NB4 (cell line): Measurements from ENCODE around the gene SPCS1.

Source experiments
- DNase-seq: peaks from one replicate; pipeline ENCODE4 v3.0.0; 2010; ENCODE audit warnings: low read depth
- H3K4me3 ChIP-seq: one replicate; pipeline ENCODE4 v1.5.1; 2011; ENCODE audit warnings: mild to moderate bottlenecking, low read depth, low read length, moderate library complexity
- MYC ChIP-seq: IDR thresholded peaks from 2 replicates; pipeline ENCODE4 v1.6.1; 2011; ENCODE audit warnings: low read depth, low read length
- POLR2A ChIP-seq: IDR thresholded peaks from 2 replicates; pipeline ENCODE4 v1.6.1; 2011; ENCODE audit warnings: mild to moderate bottlenecking; ENCODE audit not compliant: insufficient read length; ENCODE audit errors: extremely low read depth
- TF ChIP-seq, protein P1 (sequence below): IDR thresholded peaks from 2 replicates; pipeline ENCODE4 v1.6.1; 2011; ENCODE audit warnings: low read depth, low read length
- TF ChIP-seq, protein P2 (sequence below): IDR thresholded peaks from one replicate; pipeline ENCODE4 v1.5.1; 2012; ENCODE audit warnings: low read depth, low read length

SPCS1 gene

DNA sequence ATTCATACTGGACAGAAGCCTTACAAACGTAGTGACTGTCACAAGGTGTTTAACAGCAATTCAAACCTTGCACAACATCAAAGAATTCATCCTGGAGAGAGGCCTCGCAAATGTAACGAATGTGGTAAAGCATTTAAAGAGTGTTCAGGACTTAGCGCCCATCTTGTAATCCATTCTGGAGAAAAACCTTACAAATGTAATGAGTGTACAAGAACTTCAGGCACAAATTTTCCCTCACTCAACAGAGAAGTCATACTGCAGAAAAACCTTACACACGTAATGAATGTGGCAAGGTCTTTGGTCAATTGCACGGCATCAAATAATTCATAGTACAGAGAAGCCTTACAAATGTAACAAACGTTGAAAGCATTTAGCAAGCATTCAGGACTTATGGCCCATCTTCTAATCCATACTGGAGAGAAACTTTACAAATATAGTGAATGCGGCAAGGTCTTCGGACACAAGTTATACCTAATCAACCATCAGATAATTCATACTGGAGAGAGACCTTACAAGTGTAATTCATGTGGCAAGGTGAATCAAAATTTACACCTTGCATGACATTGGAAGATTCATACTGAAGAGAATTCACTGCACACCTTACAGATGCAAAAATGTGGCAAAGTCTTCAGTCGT is 27.5 kb downstream of the SPCS1 start:
- DNase-seq = no peak
- H3K4me3 ChIP-seq = no peak overlapping the region
- no peak for TF ChIP-seq POLR2A
- TF ChIP-seq, protein P1, sequence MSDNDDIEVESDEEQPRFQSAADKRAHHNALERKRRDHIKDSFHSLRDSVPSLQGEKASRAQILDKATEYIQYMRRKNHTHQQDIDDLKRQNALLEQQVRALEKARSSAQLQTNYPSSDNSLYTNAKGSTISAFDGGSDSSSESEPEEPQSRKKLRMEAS = no peak
- TF ChIP-seq MYC = no peak
- TF ChIP-seq, protein P2, sequence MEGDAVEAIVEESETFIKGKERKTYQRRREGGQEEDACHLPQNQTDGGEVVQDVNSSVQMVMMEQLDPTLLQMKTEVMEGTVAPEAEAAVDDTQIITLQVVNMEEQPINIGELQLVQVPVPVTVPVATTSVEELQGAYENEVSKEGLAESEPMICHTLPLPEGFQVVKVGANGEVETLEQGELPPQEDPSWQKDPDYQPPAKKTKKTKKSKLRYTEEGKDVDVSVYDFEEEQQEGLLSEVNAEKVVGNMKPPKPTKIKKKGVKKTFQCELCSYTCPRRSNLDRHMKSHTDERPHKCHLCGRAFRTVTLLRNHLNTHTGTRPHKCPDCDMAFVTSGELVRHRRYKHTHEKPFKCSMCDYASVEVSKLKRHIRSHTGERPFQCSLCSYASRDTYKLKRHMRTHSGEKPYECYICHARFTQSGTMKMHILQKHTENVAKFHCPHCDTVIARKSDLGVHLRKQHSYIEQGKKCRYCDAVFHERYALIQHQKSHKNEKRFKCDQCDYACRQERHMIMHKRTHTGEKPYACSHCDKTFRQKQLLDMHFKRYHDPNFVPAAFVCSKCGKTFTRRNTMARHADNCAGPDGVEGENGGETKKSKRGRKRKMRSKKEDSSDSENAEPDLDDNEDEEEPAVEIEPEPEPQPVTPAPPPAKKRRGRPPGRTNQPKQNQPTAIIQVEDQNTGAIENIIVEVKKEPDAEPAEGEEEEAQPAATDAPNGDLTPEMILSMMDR = no peak

DNA sequence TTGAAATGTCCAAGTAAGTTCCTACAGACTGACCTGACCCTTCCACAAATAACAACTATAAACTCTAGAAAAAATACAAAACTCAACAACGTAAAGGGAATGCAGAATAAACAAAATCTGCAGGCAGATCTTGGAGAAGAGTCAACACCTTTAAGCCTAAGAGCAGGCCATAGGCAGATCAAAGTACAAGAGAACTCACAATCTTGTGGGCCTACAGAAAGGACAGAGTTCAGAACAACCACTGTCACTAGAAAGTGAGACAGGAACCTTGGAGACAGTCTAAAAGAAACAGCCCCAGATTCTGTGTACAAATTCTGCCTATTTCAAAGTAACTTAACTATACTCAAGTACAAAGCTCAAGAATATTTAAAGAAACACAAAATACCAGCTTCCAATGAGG is 33.8 kb downstream of the SPCS1 start:
- no peak for DNase-seq
- TF ChIP-seq POLR2A (no peak), MYC (no peak)
- TF ChIP-seq, protein P2 = no peak
- TF ChIP-seq, protein P1 = no peak
- no peak overlapping the region for H3K4me3 ChIP-seq

DNA sequence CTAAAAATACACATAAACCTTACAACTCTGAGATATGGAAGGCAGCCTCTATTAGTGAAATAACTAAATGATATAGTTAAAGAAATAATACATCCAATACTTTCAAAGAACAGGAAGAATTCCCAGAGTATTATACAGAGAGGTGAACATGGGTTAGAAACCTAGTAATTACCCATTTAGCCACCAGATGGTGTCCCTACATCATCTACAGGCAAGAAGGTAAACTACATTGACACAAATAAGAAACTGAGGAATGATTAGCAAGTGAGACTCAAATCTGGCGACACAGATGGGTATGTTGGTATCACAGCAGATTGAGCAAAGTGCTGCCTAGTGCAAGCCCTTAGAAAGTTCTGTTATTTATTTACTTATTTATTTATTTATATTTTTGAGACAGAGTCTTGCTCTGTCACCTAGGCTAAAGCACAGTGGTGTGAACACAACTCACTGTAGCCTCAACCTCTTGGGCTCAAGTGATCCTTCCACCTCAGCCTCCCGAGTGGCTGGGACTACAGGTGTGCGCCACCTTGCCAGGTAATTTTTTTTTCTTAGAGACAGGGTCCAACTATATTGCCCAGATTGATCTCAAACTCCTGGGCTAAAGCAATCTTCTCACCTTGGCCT is 36.6 kb downstream of the SPCS1 start:
- peak; percentile 44 for DNase-seq
- H3K4me3 ChIP-seq = no peak overlapping the region
- TF ChIP-seq, protein P2 = no peak
- TF ChIP-seq MYC (no peak), POLR2A (no peak)
- TF ChIP-seq, protein P1 = no peak

DNA sequence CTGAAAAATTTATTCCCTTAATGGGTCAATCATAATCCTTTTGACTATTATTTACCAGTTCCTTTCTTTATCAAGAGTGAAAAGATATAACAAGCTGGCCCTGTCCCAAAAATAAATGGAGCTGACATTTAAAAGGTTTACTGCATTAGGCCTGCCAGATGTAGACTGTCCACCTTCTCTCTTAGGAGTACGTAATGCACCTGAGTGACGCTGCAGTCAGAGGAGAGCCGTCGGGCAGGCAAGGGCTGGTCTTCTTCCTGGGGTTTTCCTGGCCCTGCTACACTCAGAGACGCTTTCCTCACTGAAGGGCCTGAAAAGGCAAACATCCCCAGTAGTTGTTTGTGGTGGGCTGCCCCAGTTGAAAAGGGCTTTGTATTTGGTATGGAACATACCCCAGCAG is 37.2 kb downstream of the SPCS1 start:
- no peak overlapping the region for H3K4me3 ChIP-seq
- TF ChIP-seq MYC (no peak), POLR2A (no peak)
- TF ChIP-seq, protein P2 = no peak
- TF ChIP-seq, protein P1 = no peak
- DNase-seq = no peak

DNA sequence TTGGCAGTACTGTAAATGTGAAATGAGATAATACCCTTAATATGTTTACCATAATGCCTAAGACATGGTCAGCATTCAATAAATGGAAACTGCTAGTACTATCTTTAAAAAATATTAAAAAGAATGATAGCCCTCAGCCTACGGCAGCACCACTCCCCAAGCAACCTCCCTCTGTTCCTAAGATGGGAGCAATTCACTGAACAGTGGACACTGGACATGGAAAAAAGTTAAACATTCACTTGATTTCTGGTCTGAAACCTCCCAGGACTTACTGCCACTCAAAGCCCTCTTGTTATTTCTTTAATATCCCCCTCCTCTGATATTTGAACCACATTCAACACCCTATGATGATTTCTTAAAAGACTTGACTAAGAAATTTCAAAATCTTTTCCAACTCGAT is 37.8 kb downstream of the SPCS1 start:
- DNase-seq = no peak
- TF ChIP-seq POLR2A (no peak), MYC (no peak)
- TF ChIP-seq, protein P1 = no peak
- TF ChIP-seq, protein P2 = no peak
- H3K4me3 ChIP-seq = no peak overlapping the region
